Natural killer cell treated with Interleukin-12 subunit alpha and Interleukin-12 subunit beta and Interleukin-15 and Interleukin-18, amount 100 ng/mL, for 72 hours (primary cell): ENCODE data around the gene RABEP2. TPM values are rescaled to one million over a fixed set of nuclear protein-coding genes. Genes with fewer than 3 reads are reported as not detected.

ENCODE experiments used
- ATAC-seq, 2 donors: fragments of 150-1000 bp; cut with Tn5 transposase in 1 of 2; sonication (Bioruptor Pico), chemical (Tn5 transposase) in 1 of 2; 2 replicates each; pipeline ENCODE4 v1.10.0; 2021
- DNase-seq: peaks from one replicate; pipeline ENCODE4 v3.0.0; 2022; ENCODE audit warnings: low spot score
- H3K27ac Mint-ChIP-seq, 2 donors: 1 replicate in 1 of 2; 2 replicates in 1 of 2; pipeline ENCODE4 v1.8.0; 2022; ENCODE audit warnings: mixed read lengths in 2 of 2, mild to moderate bottlenecking in 1 of 2, moderate library complexity in 1 of 2
- H3K27me3 Mint-ChIP-seq, 2 donors: 1 replicate in 1 of 2; 2 replicates in 1 of 2; pipeline ENCODE4 v1.8.0; 2022; ENCODE audit warnings: mixed read lengths in 2 of 2
- H3K36me3 Mint-ChIP-seq: one replicate; pipeline ENCODE4 v1.8.0; 2022; ENCODE audit warnings: mixed read lengths
- H3K4me1 Mint-ChIP-seq, 2 donors: 1 replicate in 1 of 2; 2 replicates in 1 of 2; pipeline ENCODE4 v1.8.0; 2022; ENCODE audit warnings: low read depth in 2 of 2, mixed read lengths in 2 of 2, mild to moderate bottlenecking in 1 of 2
- H3K4me3 Mint-ChIP-seq: one replicate; pipeline ENCODE4 v1.8.0; 2022; ENCODE audit warnings: mixed read lengths
- H3K9me3 Mint-ChIP-seq: 2 replicates; pipeline ENCODE4 v1.8.0; 2022; ENCODE audit warnings: mixed read lengths
- total RNA-seq, 2 donors: library from RNA; stranded (reverse); gene quantifications; one replicate each; pipeline ENCODE4 v1.2.3, GENCODE V29; 2022

Gene RABEP2
- total RNA-seq, 2 donors from 2014 or later = 38.4 to 42.5 TPM

- peak in 1 of 2 donors; percentile 33 for ATAC-seq
- no peak for DNase-seq
- H3K27me3 Mint-ChIP-seq = no peaks in the 10 kb centered on the region
- H3K36me3 Mint-ChIP-seq = no peaks in the 10 kb centered on the region
- no peak overlapping the region for H3K4me3 Mint-ChIP-seq
- H3K9me3 Mint-ChIP-seq = no peaks in the 10 kb centered on the region
- no peak overlapping the region for H3K27ac Mint-ChIP-seq
- peaks cover 0 to 7% of the 10 kb centered on the region in 2 donors for H3K4me1 Mint-ChIP-seq
These were observed 19.7 kb downstream of the RABEP2 start for GRCh38 chr16:28905229-28905754.

- H3K9me3 Mint-ChIP-seq = no peaks in the 10 kb centered on the region
- H3K36me3 Mint-ChIP-seq = no peaks in the 10 kb centered on the region
- H3K27me3 Mint-ChIP-seq = no peaks in the 10 kb centered on the region
- H3K4me3 Mint-ChIP-seq = no peak overlapping the region
- no peak overlapping the region for H3K27ac Mint-ChIP-seq
- ATAC-seq (no peak), DNase-seq (no peak)
- peaks cover 0 to 7% of the 10 kb centered on the region in 2 donors for H3K4me1 Mint-ChIP-seq
These were observed 20.2 kb downstream of the RABEP2 start for GRCh38 chr16:28904828-28905227.

DNA sequence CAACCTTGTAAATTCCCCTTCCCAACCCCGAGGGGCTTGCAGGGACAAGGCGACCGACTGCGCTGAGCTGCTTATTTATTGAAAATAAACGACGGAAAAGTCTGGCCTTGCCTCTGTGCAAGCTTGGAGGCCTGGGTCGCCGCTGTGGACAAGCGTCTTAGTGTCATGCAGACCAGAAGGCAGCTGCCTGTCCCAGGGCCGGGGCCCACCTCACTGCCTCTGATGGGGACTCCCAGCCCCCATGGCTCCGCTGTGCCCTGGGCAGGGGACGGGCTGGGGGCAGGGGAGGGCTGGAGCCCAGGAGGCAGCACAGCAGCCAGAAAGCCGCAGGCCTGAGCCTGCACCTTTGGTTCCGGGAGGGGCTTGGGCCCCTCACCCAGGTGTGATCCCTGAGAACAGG lies 20.7 kb downstream of the RABEP2 start:
- Mint-ChIP-seq H3K27ac (no peak overlapping the region), H3K27me3 (no peaks in the 10 kb centered on the region), H3K9me3 (no peaks in the 10 kb centered on the region), H3K36me3 (no peaks in the 10 kb centered on the region), H3K4me3 (no peak overlapping the region), H3K4me1 (peaks cover 0 to 7% of the 10 kb centered on the region in 2 donors)
- ATAC-seq (no peak), DNase-seq (no peak)

DNA sequence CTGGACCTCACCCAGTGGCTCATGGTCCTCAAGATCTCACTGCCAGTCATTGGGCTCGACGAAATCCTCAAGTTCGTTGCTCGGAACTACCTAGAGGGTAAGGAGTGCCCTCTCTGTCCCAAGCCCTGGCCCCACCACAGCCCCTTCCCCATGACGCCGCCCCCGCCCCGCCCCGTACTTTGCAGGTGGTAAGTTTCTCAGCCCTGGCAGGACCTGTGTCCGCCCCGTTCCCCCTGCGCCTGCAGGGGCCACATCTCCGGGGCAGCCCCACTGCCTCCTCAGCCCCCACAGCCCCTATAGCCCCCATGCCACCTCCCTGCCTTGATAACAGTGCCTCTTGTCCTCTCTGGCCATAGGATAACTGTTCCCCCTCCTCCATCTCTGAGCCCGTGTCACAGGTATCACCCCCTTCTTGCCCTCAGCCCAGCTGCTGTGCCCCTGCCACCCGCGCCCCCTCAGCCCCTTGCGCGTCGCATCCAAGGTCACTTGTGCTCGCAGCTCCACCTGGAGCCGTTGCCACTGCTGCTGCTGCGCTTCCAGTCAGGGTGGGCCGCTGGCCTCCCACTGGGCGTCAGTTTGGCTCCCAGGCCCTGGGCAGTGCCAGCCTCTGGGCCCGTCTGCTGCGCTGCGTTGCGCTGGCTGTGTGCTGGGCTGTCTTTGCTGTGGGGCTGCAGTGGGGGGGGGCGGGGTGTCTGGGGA lies 21.5 kb downstream of the RABEP2 start:
- H3K36me3 Mint-ChIP-seq = no peaks in the 10 kb centered on the region
- DNase-seq (no peak), ATAC-seq (no peak)
- peaks cover 0 to 7% of the 10 kb centered on the region in 2 donors for H3K4me1 Mint-ChIP-seq
- no peaks in the 10 kb centered on the region for H3K27me3 Mint-ChIP-seq
- no peak overlapping the region for H3K4me3 Mint-ChIP-seq
- no peak overlapping the region for H3K27ac Mint-ChIP-seq
- H3K9me3 Mint-ChIP-seq = no peaks in the 10 kb centered on the region

DNA sequence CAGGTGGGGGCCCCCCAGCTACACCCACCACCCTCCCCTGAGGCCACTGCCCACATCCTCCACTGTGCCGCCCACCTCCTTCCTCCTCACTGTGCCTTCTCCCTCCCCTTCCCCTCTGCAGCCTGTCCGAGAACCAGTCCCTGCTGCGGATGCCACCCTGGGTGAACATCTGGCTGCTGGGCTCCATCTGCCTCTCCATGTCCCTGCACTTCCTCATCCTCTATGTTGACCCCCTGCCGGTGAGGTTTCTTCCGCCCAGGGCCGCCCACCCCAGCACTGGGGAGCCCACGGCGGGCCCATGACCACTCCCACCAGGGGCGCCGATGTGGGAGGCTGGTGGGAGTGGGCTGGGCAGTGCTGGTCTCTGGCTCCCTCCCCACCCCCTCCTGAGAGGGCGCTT lies 22.1 kb downstream of the RABEP2 start:
- Mint-ChIP-seq H3K4me3 (no peak overlapping the region), H3K4me1 (peaks cover 0 to 7% of the 10 kb centered on the region in 2 donors), H3K27me3 (no peaks in the 10 kb centered on the region), H3K27ac (no peak overlapping the region), H3K36me3 (no peaks in the 10 kb centered on the region), H3K9me3 (no peaks in the 10 kb centered on the region)
- ATAC-seq (peak in 1 of 2 donors; percentile 43), DNase-seq (no peak)

- Mint-ChIP-seq H3K9me3 (no peaks in the 10 kb centered on the region), H3K27ac (no peak overlapping the region), H3K36me3 (no peaks in the 10 kb centered on the region), H3K4me3 (no peak overlapping the region), H3K27me3 (no peaks in the 10 kb centered on the region), H3K4me1 (peaks cover 0 to 7% of the 10 kb centered on the region in 2 donors)
- DNase-seq (no peak), ATAC-seq (no peak)
These were observed 23.2 kb downstream of the RABEP2 start for GRCh38 chr16:28901862-28902261.

- no peak overlapping the region for H3K4me3 Mint-ChIP-seq
- DNase-seq = no peak
- H3K27ac Mint-ChIP-seq = no peak overlapping the region
These were observed 24.4 kb downstream of the RABEP2 start for GRCh38 chr16:28900601-28901000.

GRCh38 chr16:28899882-28900590 lies 25.0 kb downstream of the RABEP2 start:
- Mint-ChIP-seq H3K27me3 (no peaks in the 10 kb centered on the region), H3K27ac (no peak overlapping the region), H3K9me3 (no peaks in the 10 kb centered on the region), H3K4me1 (peaks cover 0 to 7% of the 10 kb centered on the region in 2 donors), H3K36me3 (no peaks in the 10 kb centered on the region), H3K4me3 (no peak overlapping the region)
- ATAC-seq (no peak), DNase-seq (no peak)

More at GRCh38 chr16:28900601-28901000, 24.4 kb downstream of the RABEP2 start:
- ATAC-seq = no peak
- H3K9me3 Mint-ChIP-seq = no peaks in the 10 kb centered on the region
- H3K4me1 Mint-ChIP-seq = peaks cover 0 to 7% of the 10 kb centered on the region in 2 donors
- no peaks in the 10 kb centered on the region for H3K36me3 Mint-ChIP-seq
- H3K27me3 Mint-ChIP-seq = no peaks in the 10 kb centered on the region

- Mint-ChIP-seq H3K9me3 (no peaks in the 10 kb centered on the region), H3K27me3 (no peaks in the 10 kb centered on the region), H3K4me1 (peaks cover 0 to 8% of the 10 kb centered on the region in 2 donors), H3K4me3 (no peak overlapping the region), H3K27ac (no peak overlapping the region), H3K36me3 (no peaks in the 10 kb centered on the region)
- ATAC-seq = no peak
- no peak for DNase-seq
These were observed 26.1 kb downstream of the RABEP2 start for GRCh38 chr16:28898942-28899341.

DNA sequence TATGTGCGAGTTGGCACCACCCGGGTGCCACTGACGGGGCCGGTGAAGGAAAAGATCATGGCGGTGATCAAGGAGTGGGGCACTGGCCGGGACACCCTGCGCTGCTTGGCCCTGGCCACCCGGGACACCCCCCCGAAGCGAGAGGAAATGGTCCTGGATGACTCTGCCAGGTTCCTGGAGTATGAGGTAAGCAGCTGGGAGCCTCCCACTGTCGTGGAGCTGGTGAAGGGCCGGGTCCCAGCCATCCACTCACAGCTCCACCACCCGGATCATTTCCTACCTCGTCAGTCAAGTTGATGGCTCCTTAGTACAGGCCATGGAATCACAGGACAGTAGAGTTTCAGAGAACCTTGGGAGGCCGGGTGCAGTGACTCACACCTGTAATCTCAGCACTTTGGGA lies 26.8 kb downstream of the RABEP2 start:
- Mint-ChIP-seq H3K36me3 (no peaks in the 10 kb centered on the region), H3K4me3 (no peak overlapping the region), H3K27ac (no peak overlapping the region), H3K9me3 (no peaks in the 10 kb centered on the region), H3K4me1 (peaks cover 0 to 8% of the 10 kb centered on the region in 2 donors), H3K27me3 (no peaks in the 10 kb centered on the region)
- no peak for ATAC-seq
- DNase-seq = no peak

- Mint-ChIP-seq H3K4me3 (no peak overlapping the region), H3K9me3 (no peaks in the 10 kb centered on the region), H3K27ac (no peak overlapping the region), H3K4me1 (peaks cover 4 to 10% of the 10 kb centered on the region in 2 donors), H3K27me3 (no peaks in the 10 kb centered on the region), H3K36me3 (no peaks in the 10 kb centered on the region)
- DNase-seq = no peak
- no peak for ATAC-seq
These were observed 27.2 kb downstream of the RABEP2 start for GRCh38 chr16:28897826-28898225.

- ATAC-seq (no peak), DNase-seq (no peak)
- no peak overlapping the region for H3K27ac Mint-ChIP-seq
- H3K36me3 Mint-ChIP-seq = no peaks in the 10 kb centered on the region
- H3K27me3 Mint-ChIP-seq = no peaks in the 10 kb centered on the region
- H3K4me1 Mint-ChIP-seq = peaks cover 15 to 17% of the 10 kb centered on the region in 2 donors
- H3K9me3 Mint-ChIP-seq = no peaks in the 10 kb centered on the region
- H3K4me3 Mint-ChIP-seq = no peak overlapping the region
These were observed 29.4 kb downstream of the RABEP2 start for GRCh38 chr16:28895609-28896008.

- Mint-ChIP-seq H3K9me3 (no peaks in the 10 kb centered on the region), H3K4me3 (no peak overlapping the region), H3K27ac (peak overlapping the region; percentile 71 to 83), H3K4me1 (peaks cover 15 to 17% of the 10 kb centered on the region in 2 donors), H3K27me3 (no peaks in the 10 kb centered on the region), H3K36me3 (no peaks in the 10 kb centered on the region)
- DNase-seq = no peak
- ATAC-seq = no peak
These were observed 31.7 kb downstream of the RABEP2 start for GRCh38 chr16:28893291-28893690.
